ENCODE results near the gene MFSD2A. TPM values are rescaled to one million over a fixed set of nuclear protein-coding genes. Genes with fewer than 3 reads are reported as not detected.
"Not testable (repeated sequence)": the region's sequence is repeated elsewhere in the genome, so short reads cannot be mapped to it uniquely, and the experiment has no call there.

MFSD2A gene
- total RNA-seq, 1 donor from 2014 or later: 2.9 TPM

GRCh38 chr1:40003156-40004093 lies 48.5 kb downstream of the MFSD2A start:
- no peak for DNase-seq (ENCODE audit: low read depth, low spot score)

- no peak for DNase-seq (ENCODE audit: low read depth, low spot score)
These were observed 49.9 kb downstream of the MFSD2A start for GRCh38 chr1:40004857-40005256.

- not testable (repeated sequence) for DNase-seq (ENCODE audit: low read depth, low spot score)
These were observed 52.6 kb downstream of the MFSD2A start for GRCh38 chr1:40007481-40008034.

GRCh38 chr1:40011198-40011597 lies 56.3 kb downstream of the MFSD2A start:
- no peak for DNase-seq (ENCODE audit: low read depth, low spot score)

- peak; percentile 36 for DNase-seq (ENCODE audit: low read depth, low spot score)
These were observed 59.3 kb downstream of the MFSD2A start for GRCh38 chr1:40014253-40014706.

GRCh38 chr1:40014812-40015594 lies 60.1 kb downstream of the MFSD2A start:
- DNase-seq (ENCODE audit: low read depth, low spot score): peak; percentile 15

- no peak for DNase-seq (ENCODE audit: low read depth, low spot score)
These were observed 63.1 kb downstream of the MFSD2A start for GRCh38 chr1:40017951-40018575.

Other genes starting within 250 kb of the MFSD2A start
- 47.7 and 51.4 TPM in 2 replicates for gene PPIE, start 216.3 kb upstream of the MFSD2A start, total RNA-seq
- gene OXCT2, start 183.8 kb upstream of the MFSD2A start, total RNA-seq: 1.4 and 8.6 TPM in 2 replicates
- 0.07 and 0.21 TPM in 2 replicates for gene BMP8B, start 166.3 kb upstream of the MFSD2A start, total RNA-seq
- 25.7 and 30.5 TPM in 2 replicates for gene TRIT1, start 71.6 kb upstream of the MFSD2A start, total RNA-seq
- gene MYCL, start 53.2 kb upstream of the MFSD2A start, total RNA-seq: 1.3 and 3.1 TPM in 2 replicates
- gene CAP1, start 85.6 kb downstream of the MFSD2A start, total RNA-seq: 423 and 581 TPM in 2 replicates
- gene PPT1, start 142.1 kb downstream of the MFSD2A start, total RNA-seq: 70.6 and 85.4 TPM in 2 replicates
- gene RLF, start 206.2 kb downstream of the MFSD2A start, total RNA-seq: 20.6 and 23.6 TPM in 2 replicates

All from pulmonary artery endothelial cell (primary cell).